HAP-1 (cell line): Measurements from ENCODE around the gene POLR3F.
"Not testable (repeated sequence)": the region's sequence is repeated elsewhere in the genome, so short reads cannot be mapped to it uniquely, and the experiment has no call there.

Experiments
- DNase-seq, 2 experiments: peaks; one replicate each; pipeline ENCODE4 v3.0.0-alpha.2; 2016 to 2020; ENCODE audit warnings: low spot score in 2 of 2
- H3K27me3 ChIP-seq: fragments of 250-450 bp; sonication (Bioruptor Pico); 2 replicates; pipeline ENCODE4 v1.5.1; 2020; ENCODE audit warnings: low read depth, mild to moderate bottlenecking, moderate library complexity
- H3K36me3 ChIP-seq: fragments of 250-450 bp; sonication (Bioruptor Pico); replicated peaks from 2 replicates; pipeline ENCODE4 v1.5.1; 2020; ENCODE audit warnings: mild to moderate bottlenecking
- H3K4me1 ChIP-seq: fragments of 250-450 bp; sonication (Bioruptor Pico); 2 replicates; pipeline ENCODE4 v1.5.1; 2020; ENCODE audit warnings: mild to moderate bottlenecking
- H3K4me3 ChIP-seq: fragments of 250-450 bp; sonication (Bioruptor Pico); 2 replicates; pipeline ENCODE4 v1.5.1; 2020; ENCODE audit warnings: mild to moderate bottlenecking, moderate library complexity
- H3K9me3 ChIP-seq: fragments of 250-450 bp; sonication (Bioruptor Pico); 2 replicates; pipeline ENCODE4 v1.5.1; 2020; ENCODE audit warnings: mild to moderate bottlenecking, moderate library complexity
- in situ Hi-C: fragments of 300-500 bp; cut with MboI; formaldehyde crosslinking; loops from 3 replicates; pipeline ENCODE4 v1.14.3; 2020; ENCODE audit warnings: low sequenced_read_pairs, inconsistent platforms, mixed read lengths

Gene POLR3F

DNA sequence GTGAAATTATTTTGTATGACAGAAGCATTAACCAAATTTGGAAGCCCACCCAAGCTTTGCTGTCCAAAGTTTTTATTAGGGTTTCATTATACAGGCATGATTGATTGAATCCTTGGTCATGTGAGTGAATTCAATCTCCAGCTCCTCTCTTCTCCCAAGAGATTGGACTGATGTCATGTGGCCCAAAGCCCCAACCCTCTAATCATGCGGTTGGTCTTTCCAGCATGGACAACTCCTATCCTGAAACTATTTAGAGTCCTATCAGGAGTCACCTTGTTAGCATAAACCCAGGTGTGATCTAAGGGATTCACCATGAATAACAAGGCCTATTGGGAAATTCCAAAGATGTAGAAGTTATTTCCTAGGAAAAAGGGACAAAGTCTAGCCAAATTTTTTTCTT is 10.6 kb downstream of the POLR3F start:
- DNase-seq = no peak
- no peaks in the 10 kb centered on the region for H3K9me3 ChIP-seq
- H3K27me3 ChIP-seq = no peaks in the 10 kb centered on the region
- no peak overlapping the region for H3K4me3 ChIP-seq
- in situ Hi-C loops = no loop called here
- H3K36me3 ChIP-seq = peaks cover 69% of the 10 kb centered on the region
- no peaks in the 10 kb centered on the region for H3K4me1 ChIP-seq

DNA sequence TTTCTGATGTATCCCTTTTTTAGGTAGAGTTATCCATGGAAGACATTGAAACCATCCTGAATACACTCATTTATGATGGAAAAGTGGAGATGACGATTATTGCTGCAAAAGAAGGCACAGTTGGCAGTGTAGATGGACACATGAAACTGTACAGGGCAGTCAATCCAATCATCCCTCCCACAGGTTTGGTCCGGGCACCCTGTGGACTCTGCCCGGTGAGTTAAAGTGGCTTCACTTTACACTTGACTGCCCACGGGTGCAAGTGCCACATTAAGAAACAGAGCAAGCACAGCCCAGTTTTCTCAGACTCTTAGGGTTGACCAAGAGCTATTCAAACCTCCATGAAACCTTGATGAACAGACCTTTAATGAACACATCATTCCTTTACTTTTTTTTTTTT is 14.4 kb downstream of the POLR3F start:
- no peak for DNase-seq
- Histone ChIP-seq H3K36me3 (peaks cover 70% of the 10 kb centered on the region), H3K4me1 (no peaks in the 10 kb centered on the region), H3K4me3 (no peak overlapping the region), H3K27me3 (no peaks in the 10 kb centered on the region), H3K9me3 (no peaks in the 10 kb centered on the region)
- in situ Hi-C loops = no loop called here

DNA sequence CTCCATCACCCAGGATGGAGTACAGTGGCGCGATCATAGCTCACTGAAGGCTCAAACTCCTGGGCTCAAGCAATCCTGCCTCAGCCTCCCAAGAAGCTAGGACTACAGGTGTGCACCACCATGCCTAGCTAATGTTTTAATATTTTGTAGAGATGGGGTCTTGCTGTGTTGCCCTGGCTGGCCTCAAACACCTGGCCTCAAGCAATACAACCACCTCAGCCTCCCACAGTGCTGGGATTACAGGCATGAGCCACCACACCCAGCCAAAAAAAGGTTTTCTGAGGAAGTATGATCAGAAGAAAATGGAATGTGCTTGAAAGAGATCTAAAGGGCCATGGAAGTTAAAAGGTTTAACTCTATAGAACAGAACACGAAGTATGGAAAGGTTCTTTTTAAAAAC is 21.1 kb downstream of the POLR3F start:
- in situ Hi-C loops = no loop called here
- no peak for DNase-seq
- peaks cover 47% of the 10 kb centered on the region for H3K36me3 ChIP-seq

DNA sequence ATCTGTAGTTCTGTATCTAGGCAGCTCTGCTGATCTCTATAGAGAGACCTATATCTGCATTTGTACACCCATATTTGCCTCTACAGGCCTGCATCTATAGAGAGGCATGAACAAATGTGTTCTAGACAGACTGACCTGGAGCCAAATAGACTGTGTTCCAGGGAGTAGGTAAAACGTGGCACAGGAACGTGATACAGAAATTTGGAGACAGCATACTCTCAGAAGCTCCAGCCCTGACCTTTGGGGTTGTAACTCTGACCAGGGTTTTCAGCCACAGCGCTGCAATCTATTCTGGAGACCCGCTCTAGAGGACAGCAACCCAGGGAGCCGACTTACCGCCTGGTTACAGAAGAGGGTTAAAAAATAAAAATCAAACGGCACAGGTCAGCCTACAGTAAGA is 28.9 kb downstream of the POLR3F start:
- in situ Hi-C loops = no loop called here
- peak overlapping the region; percentile 75 for H3K4me3 ChIP-seq
- H3K9me3 ChIP-seq = no peaks in the 10 kb centered on the region
- no peaks in the 10 kb centered on the region for H3K27me3 ChIP-seq
- H3K4me1 ChIP-seq = peaks cover 7% of the 10 kb centered on the region
- DNase-seq = peak in 1 of 2 experiments; percentile 14
- H3K36me3 ChIP-seq = peaks cover 15% of the 10 kb centered on the region

More for the DNA sequence above, 21.1 kb downstream of the POLR3F start:
- Histone ChIP-seq H3K27me3 (no peaks in the 10 kb centered on the region), H3K4me1 (no peaks in the 10 kb centered on the region), H3K9me3 (no peaks in the 10 kb centered on the region), H3K4me3 (no peak overlapping the region)

DNA sequence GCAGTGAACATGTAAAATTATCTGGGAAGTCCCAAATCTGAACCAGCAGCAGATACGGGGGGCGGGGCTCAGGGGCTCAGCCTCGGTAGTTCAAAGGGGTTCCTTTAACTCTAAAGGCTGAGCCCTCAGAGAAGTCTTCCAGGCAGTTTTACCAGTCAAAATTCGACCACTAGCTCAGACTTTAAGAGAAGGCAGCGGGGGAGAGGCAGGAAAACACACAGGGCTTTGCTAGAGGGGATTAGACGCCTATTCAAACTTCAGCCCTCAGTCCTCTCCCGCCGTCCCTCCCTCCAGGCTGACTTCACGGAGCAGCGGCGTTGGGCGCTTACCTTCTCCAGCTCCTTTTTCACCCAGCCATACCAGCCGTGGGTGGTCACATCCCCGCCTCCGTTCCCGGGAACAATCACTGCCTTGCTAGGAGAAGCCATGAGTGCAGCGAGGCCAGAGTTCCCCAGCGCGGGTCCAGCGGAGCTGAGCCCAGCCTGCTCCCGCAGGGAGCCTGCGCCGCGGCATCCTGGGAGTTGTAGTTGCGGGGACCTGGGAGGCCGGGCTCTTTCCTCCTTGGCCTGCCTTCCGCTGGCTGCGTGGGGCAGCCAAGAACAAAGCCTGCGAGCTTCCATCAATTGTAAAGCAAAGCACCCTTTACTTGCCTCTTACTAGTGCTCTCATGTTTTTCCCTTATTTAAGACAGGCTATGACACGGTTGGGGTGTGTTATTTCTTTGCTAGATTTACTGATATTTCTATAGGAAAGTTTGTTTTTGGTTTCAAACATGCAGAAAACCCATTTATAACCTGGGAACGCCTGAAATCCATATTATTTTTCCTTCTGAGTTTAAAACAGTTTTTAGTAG is 29.8 kb downstream of the POLR3F start, which contains the start of gene RBBP9:
Gene RBBP9, minus strand, starts transcription at position 486 of the 853 bp plus-strand sequence. Its CDS starts 58 bp downstream, at position 428.
- in situ Hi-C loops = no loop called here
- peaks cover 7% of the 10 kb centered on the region for H3K4me1 ChIP-seq
- H3K36me3 ChIP-seq = peaks cover 13% of the 10 kb centered on the region
- peak; percentile 88 to 91 for DNase-seq
- H3K9me3 ChIP-seq = no peaks in the 10 kb centered on the region
- peak within 1 kb of the TSS; percentile 75 for H3K4me3 ChIP-seq
- H3K27me3 ChIP-seq = no peaks in the 10 kb centered on the region

DNA sequence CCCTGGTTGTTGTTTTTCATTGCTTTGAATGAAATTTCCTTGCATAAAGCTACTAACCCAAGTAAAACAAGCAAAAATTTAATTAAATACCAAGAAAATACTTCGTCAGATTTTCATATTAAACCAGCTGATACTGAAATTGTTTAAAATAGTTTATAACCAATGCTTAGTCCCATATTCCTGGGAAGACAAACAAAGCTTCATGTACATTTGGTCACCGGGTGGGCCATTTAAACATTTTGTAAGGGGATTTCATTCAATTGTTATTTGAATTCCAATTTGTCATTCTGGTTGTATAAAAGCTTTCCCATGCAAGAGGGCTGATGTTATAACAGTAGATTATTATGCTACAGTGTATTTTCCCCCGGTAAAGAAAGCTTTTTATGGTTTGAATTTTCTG is 30.4 kb downstream of the POLR3F start:
- in situ Hi-C loops = no loop called here
- H3K9me3 ChIP-seq = no peaks in the 10 kb centered on the region
- peak overlapping the region; percentile 75 for H3K4me3 ChIP-seq

DNA sequence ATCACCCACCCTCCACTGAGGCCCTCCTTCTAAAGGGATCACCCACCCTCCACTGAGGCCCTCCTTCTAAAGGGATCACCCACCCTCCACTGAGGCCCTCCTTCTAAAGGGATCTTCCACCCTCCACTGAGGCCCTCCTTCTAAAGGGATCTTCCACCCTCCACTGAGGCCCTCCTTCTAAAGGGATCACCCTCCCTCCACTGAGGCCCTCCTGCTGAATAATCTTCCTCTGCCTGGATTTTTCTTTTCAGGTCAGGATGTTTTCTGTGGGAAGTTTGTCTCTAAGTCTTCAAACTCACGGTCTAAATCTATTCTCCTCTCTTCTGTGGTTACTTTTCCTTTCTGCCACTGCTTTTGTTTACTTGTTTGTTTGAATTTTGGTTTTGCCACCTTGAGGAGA is 34.5 kb downstream of the POLR3F start:
- H3K9me3 ChIP-seq, H3K36me3 ChIP-seq, H3K4me1 ChIP-seq, DNase-seq, H3K27me3 ChIP-seq, H3K4me3 ChIP-seq, in situ Hi-C loops: not testable (repeated sequence)

More for the DNA sequence above, 30.4 kb downstream of the POLR3F start:
- Histone ChIP-seq H3K4me1 (peaks cover 7% of the 10 kb centered on the region), H3K36me3 (peaks cover 10% of the 10 kb centered on the region), H3K27me3 (no peaks in the 10 kb centered on the region)
- no peak for DNase-seq

DNA sequence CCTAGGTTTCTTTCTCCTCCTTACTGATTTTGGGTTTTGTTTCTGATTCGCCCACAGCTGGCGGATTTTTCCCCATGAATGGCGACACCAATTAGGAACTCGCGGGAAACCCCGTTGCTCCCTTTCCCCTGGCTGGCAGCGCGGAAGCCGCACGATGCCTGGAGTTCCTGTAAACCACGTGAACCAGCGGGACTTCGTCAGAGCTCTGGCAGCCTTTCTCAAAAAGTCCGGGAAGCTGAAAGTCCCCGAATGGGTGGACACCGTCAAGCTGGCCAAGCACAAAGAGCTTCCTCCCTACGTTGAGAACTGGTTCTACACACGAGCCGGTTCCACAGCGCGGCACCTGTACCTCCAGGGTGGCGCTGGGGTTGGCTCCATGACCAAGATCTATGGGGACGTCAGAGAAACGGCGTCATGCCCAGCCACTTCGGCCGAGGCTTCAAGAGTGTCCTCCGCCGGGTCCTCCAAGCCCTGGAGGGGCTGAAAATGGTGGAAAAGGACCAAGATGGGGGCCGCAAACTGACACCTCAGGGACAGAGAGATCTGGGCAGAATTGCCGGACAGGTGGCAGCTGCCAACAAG is 37.4 kb downstream of the POLR3F start:
- in situ Hi-C loops = no loop called here
- Histone ChIP-seq H3K36me3 (peaks cover under 1% of the 10 kb centered on the region; the same call in 1 of the 2 replicates), H3K4me3 (no peak overlapping the region), H3K27me3 (no peaks in the 10 kb centered on the region), H3K9me3 (no peaks in the 10 kb centered on the region), H3K4me1 (peaks cover 7% of the 10 kb centered on the region)
- no peak for DNase-seq

DNA sequence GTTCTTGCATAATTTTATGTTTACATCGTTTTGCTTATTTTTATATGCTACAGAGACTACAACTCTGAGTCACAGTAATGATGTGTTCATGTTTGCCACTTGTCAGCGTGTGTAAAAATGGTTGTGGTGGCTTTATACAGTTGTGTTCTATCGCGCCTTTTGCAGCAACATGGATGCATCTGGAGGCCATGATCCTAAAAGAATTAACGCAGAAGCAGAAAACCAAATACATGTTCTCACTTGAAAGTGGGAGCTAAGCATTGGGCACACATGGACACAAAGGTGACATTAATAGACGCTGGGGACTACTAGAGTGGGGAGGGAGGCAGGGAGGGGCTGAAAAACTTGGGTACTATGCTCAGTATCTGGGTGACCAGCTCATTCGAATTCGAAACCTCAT is 39.6 kb downstream of the POLR3F start:
- Histone ChIP-seq H3K4me1 (peaks cover 7% of the 10 kb centered on the region), H3K36me3 (peaks cover 22% of the 10 kb centered on the region), H3K27me3 (no peaks in the 10 kb centered on the region), H3K9me3 (no peaks in the 10 kb centered on the region), H3K4me3 (peak overlapping the region; percentile 90)
- DNase-seq = no peak
- in situ Hi-C loops = no loop called here

DNA sequence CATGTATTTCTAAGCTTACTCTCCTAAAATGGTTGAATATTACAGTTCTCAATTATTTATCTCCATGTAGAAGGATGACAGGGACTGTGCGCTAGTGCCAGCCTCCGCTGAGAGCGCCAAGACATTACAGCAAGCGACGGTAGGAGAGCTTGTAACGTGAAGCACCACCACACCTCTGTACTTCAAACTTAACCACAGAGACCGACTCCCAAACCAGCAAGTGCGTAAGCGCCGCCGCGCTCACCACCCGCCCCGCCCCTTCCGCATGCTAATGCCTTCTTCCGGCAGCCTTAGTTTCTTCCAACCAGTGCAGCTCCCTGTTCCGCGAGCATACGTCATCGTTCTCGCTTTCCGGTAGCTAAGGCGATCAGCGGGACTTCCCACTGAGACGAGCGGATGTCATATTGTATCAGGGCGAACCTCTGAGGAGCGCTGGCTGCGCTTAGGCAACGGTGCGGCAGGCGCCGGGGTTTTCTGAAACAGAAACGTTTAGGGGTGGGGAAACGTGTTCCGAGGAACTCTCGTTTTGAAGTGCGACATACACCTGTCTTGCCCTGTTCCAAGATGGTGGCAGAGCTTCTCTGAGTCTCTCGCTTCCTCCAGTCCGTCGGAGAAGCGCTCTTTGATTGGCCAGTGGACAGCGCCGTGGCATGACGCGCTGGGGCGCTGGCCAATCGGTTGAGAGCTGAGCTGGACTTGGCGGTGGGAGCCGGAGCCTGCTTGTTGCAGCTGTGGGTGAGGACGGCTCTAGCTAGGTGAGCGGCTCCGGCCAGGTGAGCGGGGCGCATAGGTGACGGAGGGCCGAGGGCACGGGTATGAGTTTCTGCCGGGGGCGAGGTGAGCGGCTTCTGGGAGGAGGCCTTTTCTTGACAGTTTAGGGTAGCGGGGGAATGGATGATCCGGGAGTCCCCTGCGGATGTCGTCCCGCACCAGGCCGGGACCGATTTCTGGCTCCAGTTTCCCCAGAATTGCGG is 40.3 kb downstream of the POLR3F start, which contains the start of gene SEC23B:
Gene SEC23B, plus strand, starts transcription at position 723 of the 974 bp plus-strand sequence. CDS start 2,896 bp downstream, outside the sequence.
- peak within 1 kb of the TSS; percentile 90 for H3K4me3 ChIP-seq
- no peaks in the 10 kb centered on the region for H3K27me3 ChIP-seq
- peaks cover 7% of the 10 kb centered on the region for H3K4me1 ChIP-seq
- in situ Hi-C loops = no loop called here
- peaks cover 28% of the 10 kb centered on the region for H3K36me3 ChIP-seq
- no peaks in the 10 kb centered on the region for H3K9me3 ChIP-seq
- peak; percentile 97 to 98 for DNase-seq

DNA sequence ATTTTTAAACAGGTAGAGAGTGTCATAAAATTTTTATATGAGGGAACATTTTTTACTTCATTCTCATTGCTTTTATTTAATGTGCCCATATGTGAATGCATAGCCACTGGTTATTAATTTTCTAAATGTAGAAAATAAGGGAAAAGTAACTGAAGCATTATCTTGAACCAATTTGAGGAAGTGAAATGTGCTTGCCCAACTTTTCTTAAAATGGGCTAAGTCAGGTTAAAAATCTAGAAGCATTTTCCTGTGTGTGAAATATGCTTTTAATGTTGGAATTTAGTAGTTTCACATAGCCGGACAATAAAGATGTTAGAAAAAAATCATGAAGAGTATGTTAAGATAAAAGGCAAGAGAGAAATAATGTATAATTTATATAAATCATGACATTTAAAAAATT is 44.4 kb downstream of the POLR3F start:
- in situ Hi-C loops = no loop called here
- H3K36me3 ChIP-seq = peaks cover 50% of the 10 kb centered on the region
- no peaks in the 10 kb centered on the region for H3K9me3 ChIP-seq
- no peak overlapping the region for H3K4me3 ChIP-seq
- H3K27me3 ChIP-seq = no peaks in the 10 kb centered on the region
- peaks cover 7% of the 10 kb centered on the region for H3K4me1 ChIP-seq
- DNase-seq = no peak

DNA sequence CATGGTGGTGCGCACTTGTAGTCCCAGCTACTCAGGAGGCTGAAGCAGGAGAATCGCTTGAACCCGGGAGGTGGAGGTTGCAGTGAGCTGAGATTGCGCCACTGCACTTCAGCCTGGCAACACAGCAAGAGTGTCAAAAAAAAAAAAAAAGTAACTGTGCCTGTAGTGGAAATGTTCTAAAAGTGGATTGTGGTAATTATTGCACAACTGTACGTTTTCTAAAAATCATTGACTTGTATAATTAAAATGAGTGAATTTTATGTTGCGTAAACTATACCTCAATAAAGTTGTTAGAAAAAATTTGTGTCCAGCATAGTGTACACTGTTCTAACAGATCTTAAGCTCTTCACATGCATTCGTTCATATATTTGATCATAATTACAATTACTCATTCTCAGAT is 46.0 kb downstream of the POLR3F start:
- H3K9me3 ChIP-seq = no peaks in the 10 kb centered on the region
- no peak for DNase-seq
- H3K4me3 ChIP-seq = no peak overlapping the region
- in situ Hi-C loops = no loop called here
- peaks cover 4% of the 10 kb centered on the region; the same call in 1 of the 2 replicates for H3K4me1 ChIP-seq
- H3K36me3 ChIP-seq = peaks cover 50% of the 10 kb centered on the region
- no peaks in the 10 kb centered on the region for H3K27me3 ChIP-seq

DNA sequence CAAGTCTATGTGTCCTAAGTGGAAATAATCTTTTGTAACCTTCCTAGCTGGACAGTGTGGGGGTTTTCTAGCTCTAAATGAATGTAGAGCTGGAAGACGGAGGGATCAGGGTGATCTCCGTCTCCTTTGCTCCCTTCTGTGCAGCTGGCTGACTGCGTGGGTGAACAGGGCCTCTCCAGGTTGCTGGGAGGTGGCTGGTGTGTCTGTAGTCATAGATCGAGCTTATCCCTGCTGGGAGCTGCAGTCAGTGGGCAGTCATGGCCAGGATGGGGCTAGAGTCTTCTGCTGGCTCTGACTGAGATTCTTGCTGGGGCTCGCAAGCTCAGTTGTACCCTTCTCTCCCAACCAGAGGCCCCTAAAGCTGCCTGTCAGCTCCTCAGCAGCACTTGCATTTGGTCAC is 46.9 kb downstream of the POLR3F start:
- H3K9me3 ChIP-seq = no peaks in the 10 kb centered on the region
- no peaks in the 10 kb centered on the region for H3K27me3 ChIP-seq
- in situ Hi-C loops = no loop called here
- no peaks in the 10 kb centered on the region for H3K4me1 ChIP-seq
- no peak overlapping the region for H3K4me3 ChIP-seq
- H3K36me3 ChIP-seq = peaks cover 50% of the 10 kb centered on the region
- DNase-seq = no peak
